ENCODE data around the gene AFF3.

The AFF3 gene

DNA sequence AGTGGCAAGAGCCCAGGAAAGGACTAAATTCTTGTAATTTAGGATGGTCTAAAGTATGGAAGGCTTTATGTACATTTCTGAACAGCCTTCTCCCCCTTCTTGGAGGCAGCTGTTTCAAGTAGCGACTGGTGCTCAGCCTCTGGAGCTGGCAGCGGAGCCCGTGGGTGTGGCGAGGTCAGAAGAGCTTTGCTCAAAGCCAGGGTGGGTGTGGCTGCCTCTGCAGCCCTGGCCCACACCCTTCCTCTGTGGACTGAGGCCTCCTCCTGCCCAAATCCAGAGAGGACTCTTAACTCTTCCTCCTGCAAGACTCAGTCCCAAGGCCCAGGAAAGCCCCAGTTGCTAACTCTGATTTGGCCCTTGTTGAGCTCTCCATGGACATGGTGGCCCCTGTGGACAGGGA is 450.5 kb downstream of the AFF3 start:
- DNase-seq (ENCODE audit: low read depth, low spot score), result no peak
- H3K4me3 ChIP-seq (ENCODE audit: low read depth, low read length), result no peak overlapping the region
- TF ChIP-seq, protein P1, sequence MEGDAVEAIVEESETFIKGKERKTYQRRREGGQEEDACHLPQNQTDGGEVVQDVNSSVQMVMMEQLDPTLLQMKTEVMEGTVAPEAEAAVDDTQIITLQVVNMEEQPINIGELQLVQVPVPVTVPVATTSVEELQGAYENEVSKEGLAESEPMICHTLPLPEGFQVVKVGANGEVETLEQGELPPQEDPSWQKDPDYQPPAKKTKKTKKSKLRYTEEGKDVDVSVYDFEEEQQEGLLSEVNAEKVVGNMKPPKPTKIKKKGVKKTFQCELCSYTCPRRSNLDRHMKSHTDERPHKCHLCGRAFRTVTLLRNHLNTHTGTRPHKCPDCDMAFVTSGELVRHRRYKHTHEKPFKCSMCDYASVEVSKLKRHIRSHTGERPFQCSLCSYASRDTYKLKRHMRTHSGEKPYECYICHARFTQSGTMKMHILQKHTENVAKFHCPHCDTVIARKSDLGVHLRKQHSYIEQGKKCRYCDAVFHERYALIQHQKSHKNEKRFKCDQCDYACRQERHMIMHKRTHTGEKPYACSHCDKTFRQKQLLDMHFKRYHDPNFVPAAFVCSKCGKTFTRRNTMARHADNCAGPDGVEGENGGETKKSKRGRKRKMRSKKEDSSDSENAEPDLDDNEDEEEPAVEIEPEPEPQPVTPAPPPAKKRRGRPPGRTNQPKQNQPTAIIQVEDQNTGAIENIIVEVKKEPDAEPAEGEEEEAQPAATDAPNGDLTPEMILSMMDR (IDR thresholded peaks at IDR 0.05; ENCODE audit: low read depth, low read length), result no peak
- in situ Hi-C loops (cut with HindIII; ENCODE audit: low sequenced_read_pairs), result no loop called here

DNA sequence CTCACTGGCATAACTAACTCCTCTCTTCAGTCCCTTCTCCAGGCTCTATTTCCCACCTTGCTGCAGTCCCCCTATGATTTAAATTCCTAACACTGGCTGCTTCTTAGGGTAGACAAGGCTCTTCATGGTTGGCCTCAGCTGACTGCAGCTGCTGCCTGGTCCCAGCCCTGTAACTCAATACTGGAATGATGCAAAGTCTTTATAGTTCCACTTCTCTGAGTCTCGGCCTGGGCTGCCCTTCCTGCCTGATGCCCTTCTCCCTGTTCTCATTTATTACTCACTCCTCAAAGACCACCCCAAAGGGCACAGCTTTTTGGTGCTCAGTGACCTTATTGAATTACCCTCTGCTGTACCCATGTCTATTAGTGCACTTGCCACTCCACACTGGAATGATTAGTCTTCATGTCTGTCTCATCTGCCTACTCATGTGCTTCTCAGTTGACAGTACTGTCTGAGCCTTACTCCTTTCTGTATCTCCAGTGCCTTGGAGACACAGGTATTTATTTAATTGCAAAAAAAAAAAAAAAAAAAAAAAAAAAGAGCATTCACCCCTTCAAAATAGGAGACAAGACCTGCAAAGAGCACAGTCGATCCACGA is 453.1 kb downstream of the AFF3 start:
- no peak for DNase-seq (ENCODE audit: low read depth, low spot score)
- in situ Hi-C loops (cut with HindIII; ENCODE audit: low sequenced_read_pairs), result no loop called here
- TF ChIP-seq, protein P1 (IDR thresholded peaks at IDR 0.05; ENCODE audit: low read depth, low read length), result no peak
- H3K4me3 ChIP-seq (ENCODE audit: low read depth, low read length), result no peak overlapping the region

DNA sequence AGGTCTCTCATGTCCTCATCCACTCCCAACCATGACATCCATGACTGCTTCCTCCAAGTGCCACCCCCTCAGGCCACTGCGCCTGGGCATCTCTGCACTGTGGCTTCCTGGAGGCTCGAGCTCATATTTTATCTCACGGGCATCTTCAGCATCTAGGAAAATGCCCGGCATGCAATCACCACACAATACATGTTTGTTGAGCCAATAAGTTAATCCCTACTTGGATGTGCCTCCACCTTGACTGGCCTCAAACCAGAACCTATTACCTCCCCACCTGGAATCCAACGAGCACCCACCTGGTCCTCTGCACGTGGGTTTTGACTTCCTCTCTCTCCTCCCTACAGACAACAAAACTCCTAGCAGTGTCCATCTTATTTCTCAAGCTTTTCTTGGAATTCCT is 453.7 kb downstream of the AFF3 start:
- no peak for DNase-seq (ENCODE audit: low read depth, low spot score)
- TF ChIP-seq, protein P1 (IDR thresholded peaks at IDR 0.05; ENCODE audit: low read depth, low read length), result no peak
- in situ Hi-C loops (cut with HindIII; ENCODE audit: low sequenced_read_pairs), result no loop called here
- H3K4me3 ChIP-seq (ENCODE audit: low read depth, low read length), result no peak overlapping the region

DNA sequence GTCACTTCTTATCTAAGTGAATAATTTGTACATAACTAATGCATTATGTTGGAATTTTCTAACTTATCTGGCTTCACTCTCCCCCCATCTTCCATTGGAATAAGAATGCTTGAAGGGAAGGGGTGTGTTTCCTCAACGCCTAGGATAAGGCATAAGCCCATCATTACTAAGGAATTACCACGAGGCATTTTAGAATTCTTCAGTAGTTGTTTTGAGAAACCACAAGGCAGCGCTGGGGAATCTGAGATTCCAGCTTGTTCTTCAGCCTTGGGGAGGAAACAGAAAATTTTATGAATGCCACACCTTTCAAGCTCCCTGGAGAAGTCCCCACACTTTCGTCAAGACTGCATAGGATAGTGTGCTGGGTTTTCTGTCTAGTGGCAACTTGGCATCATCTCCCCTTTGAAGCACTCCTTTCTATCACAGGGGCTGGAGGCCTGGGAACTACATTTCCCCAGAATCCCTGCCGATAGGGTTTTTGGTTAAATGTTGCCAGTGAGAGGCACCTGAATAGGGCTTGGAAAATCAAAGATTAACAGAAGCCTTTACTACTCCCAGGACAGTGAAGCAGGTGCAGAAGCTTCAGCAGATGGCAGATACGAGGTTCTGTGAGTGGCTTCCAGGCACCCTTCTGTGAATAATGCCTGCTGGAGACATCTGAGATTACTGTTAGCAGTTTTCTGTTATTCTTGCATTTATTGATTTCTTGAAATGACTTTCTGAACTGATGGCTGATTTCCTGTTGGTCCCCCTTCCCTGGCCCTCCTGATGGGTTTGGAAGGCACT is 459.9 kb downstream of the AFF3 start:
- peak; percentile 65 for DNase-seq (ENCODE audit: low read depth, low spot score)

DNA sequence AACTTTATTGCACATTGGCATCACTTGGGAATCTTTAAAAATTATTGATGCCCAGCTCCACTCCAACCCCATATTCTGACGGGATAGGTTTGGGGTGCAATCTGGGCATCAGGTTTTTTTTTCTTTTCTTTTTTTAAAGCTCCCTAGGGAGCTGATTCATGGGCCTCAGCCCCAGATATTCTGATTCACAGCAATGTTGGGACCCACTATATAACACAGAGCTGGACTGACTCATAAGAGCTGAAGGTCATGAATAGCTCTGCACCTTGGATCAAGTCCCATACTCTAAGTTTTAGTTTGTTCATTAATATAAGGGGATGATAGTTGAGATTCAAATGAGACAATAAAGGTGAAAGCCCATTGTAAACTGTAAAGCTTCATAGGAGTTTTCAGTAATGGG is 461.4 kb downstream of the AFF3 start:
- DNase-seq (ENCODE audit: low read depth, low spot score), result peak; percentile 77
- H3K4me3 ChIP-seq (ENCODE audit: low read depth, low read length), result no peak overlapping the region
- TF ChIP-seq, protein P1 (IDR thresholded peaks at IDR 0.05; ENCODE audit: low read depth, low read length), result no peak
- in situ Hi-C loops (cut with HindIII; ENCODE audit: low sequenced_read_pairs), result no loop called here

More for the DNA sequence above, 459.9 kb downstream of the AFF3 start:
- no peak overlapping the region for H3K4me3 ChIP-seq (ENCODE audit: low read depth, low read length)
- TF ChIP-seq, protein P1 (IDR thresholded peaks at IDR 0.05; ENCODE audit: low read depth, low read length), result no peak
- in situ Hi-C loops (cut with HindIII; ENCODE audit: low sequenced_read_pairs), result no loop called here

DNA sequence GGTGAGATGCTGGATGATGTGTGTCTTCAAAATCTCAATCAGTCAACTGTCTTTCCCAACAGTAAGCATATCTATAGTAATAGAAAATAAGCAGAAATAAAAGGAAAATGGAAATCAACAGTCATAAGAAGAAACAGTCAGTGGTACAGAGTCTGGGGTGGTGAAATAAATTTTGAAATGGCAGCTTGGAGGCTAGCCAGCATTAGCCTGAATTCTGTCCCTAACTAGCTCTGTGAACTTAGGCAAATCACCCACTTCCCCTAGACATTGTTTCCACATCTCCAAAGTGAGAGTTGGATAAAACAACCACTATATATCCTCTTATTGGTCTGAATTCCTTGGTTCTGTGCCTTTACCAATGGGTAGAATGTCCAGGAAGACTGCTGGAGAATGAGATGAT is 462.9 kb downstream of the AFF3 start:
- in situ Hi-C loops (cut with HindIII; ENCODE audit: low sequenced_read_pairs), result no loop called here
- DNase-seq (ENCODE audit: low read depth, low spot score), result no peak
- no peak overlapping the region for H3K4me3 ChIP-seq (ENCODE audit: low read depth, low read length)
- TF ChIP-seq, protein P1 (IDR thresholded peaks at IDR 0.05; ENCODE audit: low read depth, low read length), result no peak
